PC-9 (cell line): ENCODE results near the gene RNF183. TPM values are rescaled to one million over a fixed set of nuclear protein-coding genes. Genes with fewer than 3 reads are reported as not detected.
"Not testable (repeated sequence)": the region's sequence is repeated elsewhere in the genome, so short reads cannot be mapped to it uniquely, and the experiment has no call there.

Source experiments
- BruUV-seq: library from RNA; stranded (reverse); fragments of 400-500 nt; replicated peaks from 2 replicates; lab custom pipeline; 2021; lab: Mats Ljungman, UMichigan
- CTCF ChIA-PET: fragments of 300-600 bp; sonication (Branson Sonifier 250); formaldehyde crosslinking; loops from one replicate; lab custom pipeline; 2022; ENCODE audit warnings: antibody characterized with exemption; lab: Charles Lee
- POLR2A ChIA-PET: fragments of 300-600 bp; sonication (Branson Sonifier 250); formaldehyde crosslinking; loops from one replicate; lab custom pipeline; 2022; ENCODE audit warnings: antibody characterized with exemption; ENCODE audit not compliant: unreplicated experiment; lab: Charles Lee
- DNase-seq, 2 experiments: peaks; one replicate each; pipeline versions ENCODE4 v3.0.0 to v3.0.0-alpha.2; 2015 to 2022; ENCODE audit warnings: mixed read lengths in 1 of 2
- H2AFZ ChIP-seq: fragments of 200-600 bp; sonication (generic); 2 replicates; pipeline ENCODE4 v1.8.1; 2017; ENCODE audit warnings: antibody characterized with exemption
- H3F3A ChIP-seq: fragments of 200-600 bp; sonication (generic); 2 replicates; pipeline ENCODE4 v1.8.1; 2017; ENCODE audit warnings: antibody characterized with exemption, mild to moderate bottlenecking, low read depth; ENCODE audit not compliant: insufficient read depth
- H3K27ac ChIP-seq: fragments of 200-600 bp; sonication (generic); 2 replicates; pipeline ENCODE4 v1.6.1; 2016; ENCODE audit warnings: mixed run types
- H3K27me3 ChIP-seq: fragments of 200-600 bp; sonication (generic); 2 replicates; pipeline ENCODE4 v1.6.1; 2016; ENCODE audit warnings: low read depth, mixed run types; ENCODE audit not compliant: insufficient read depth
- H3K36me3 ChIP-seq: fragments of 200-600 bp; sonication (generic); 2 replicates; pipeline ENCODE4 v1.6.1; 2016; ENCODE audit warnings: low read depth, mixed run types
- H3K4me1 ChIP-seq: fragments of 200-600 bp; sonication (generic); replicated peaks from 2 replicates; pipeline ENCODE4 v1.6.1; 2016; ENCODE audit warnings: mixed run types; ENCODE audit not compliant: insufficient read depth
- H3K4me2 ChIP-seq: fragments of 200-600 bp; sonication (generic); 2 replicates; pipeline ENCODE4 v1.6.1; 2017; ENCODE audit warnings: mixed run types
- H3K4me3 ChIP-seq: fragments of 200-600 bp; sonication (generic); 2 replicates; pipeline ENCODE4 v1.6.1; 2016; ENCODE audit warnings: mixed run types
- H3K79me2 ChIP-seq: fragments of 200-600 bp; sonication (generic); 2 replicates; pipeline ENCODE4 v1.6.1; 2017; ENCODE audit warnings: low read depth, mixed run types
- H3K9me2 ChIP-seq: fragments of 200-600 bp; sonication (generic); 2 replicates; pipeline ENCODE4 v1.8.1; 2017; ENCODE audit warnings: mild to moderate bottlenecking; ENCODE audit not compliant: insufficient read depth
- H3K9me3 ChIP-seq: fragments of 200-600 bp; sonication (generic); 2 replicates; pipeline ENCODE4 v1.8.1; 2016; ENCODE audit warnings: low read depth; ENCODE audit not compliant: insufficient read depth
- H4K20me1 ChIP-seq: fragments of 200-600 bp; sonication (generic); 2 replicates; pipeline ENCODE4 v1.8.1; 2017; ENCODE audit not compliant: insufficient read depth
- CTCF ChIP-seq: fragments of 200-600 bp; sonication (generic); conservative IDR thresholded peaks from 2 replicates; pipeline ENCODE4 v1.6.1; 2017; ENCODE audit warnings: mixed run types, antibody characterized with exemption, mild to moderate bottlenecking, moderate library complexity
- EZH2 ChIP-seq: fragments of 200-600 bp; sonication (generic); IDR thresholded peaks from 2 replicates; pipeline ENCODE4 v1.8.0; 2017; ENCODE audit warnings: antibody characterized with exemption, low read depth
- intact Hi-C: fragments of 100-400 bp; cut with micrococcal nuclease; formaldehyde crosslinking; loops from one replicate; pipeline ENCODE4 v1.10.0; 2022; ENCODE audit not compliant: unreplicated experiment
- total RNA-seq: library from RNA; stranded (reverse); gene quantifications from 2 replicates; pipeline ENCODE4 v1.2.3, GENCODE V29; 2021

Gene RNF183
- total RNA-seq, 1 experiment from 2014 or later, result 0.92 TPM

- H3K4me2 ChIP-seq, result no peak overlapping the region
- no peak overlapping the region for H3K4me3 ChIP-seq
- no peaks in the 10 kb centered on the region for H3K36me3 ChIP-seq
- no peak overlapping the region for H2AFZ ChIP-seq
- no peaks in the 10 kb centered on the region for H4K20me1 ChIP-seq
- CTCF ChIA-PET, result no interaction called here
- H3K4me1 ChIP-seq, result no peaks in the 10 kb centered on the region
- H3K27me3 ChIP-seq, result no peaks in the 10 kb centered on the region
- POLR2A ChIA-PET, result no interaction called here
- no peaks in the 10 kb centered on the region for H3K9me3 ChIP-seq
- H3K27ac ChIP-seq, result no peak overlapping the region
- no peaks in the 10 kb centered on the region for H3K9me2 ChIP-seq
- TF ChIP-seq CTCF, result no peak
- TF ChIP-seq EZH2, result no peak
- no peaks in the 10 kb centered on the region for H3F3A ChIP-seq
- DNase-seq, result no peak
- intact Hi-C loops, result no loop called here
- no TSS peak for BruUV-seq
- H3K79me2 ChIP-seq, result no peaks in the 10 kb centered on the region
Measured at GRCh38 chr9:113254991-113255390, 48.2 kb downstream of the RNF183 start.

- H3K4me1 ChIP-seq, result no peaks in the 10 kb centered on the region
- BruUV-seq, result no TSS peak
Measured at GRCh38 chr9:113250807-113251206, 52.4 kb downstream of the RNF183 start.

GRCh38 chr9:113249661-113250060 is 53.5 kb downstream of the RNF183 start:
- H3K79me2 ChIP-seq, DNase-seq, H3F3A ChIP-seq, H3K27ac ChIP-seq, H3K9me3 ChIP-seq, H3K9me2 ChIP-seq, BruUV-seq, H3K4me3 ChIP-seq, intact Hi-C loops, H2AFZ ChIP-seq, H3K4me2 ChIP-seq, H3K36me3 ChIP-seq, H3K27me3 ChIP-seq, H3K4me1 ChIP-seq, H4K20me1 ChIP-seq, CTCF ChIA-PET: not testable (repeated sequence)
- POLR2A ChIA-PET, result interaction anchor here (0.7 kb wide), 1 partner anchor 72 kb away, joined by 6 read pairs; no protein-coding TSS in a partner anchor

More at GRCh38 chr9:113250807-113251206, 52.4 kb downstream of the RNF183 start:
- CTCF ChIA-PET, result no interaction called here
- H3K9me2 ChIP-seq, result no peaks in the 10 kb centered on the region
- no peaks in the 10 kb centered on the region for H3F3A ChIP-seq
- H3K4me3 ChIP-seq, result no peak overlapping the region
- TF ChIP-seq EZH2 (no peak), CTCF (no peak)
- H2AFZ ChIP-seq, result no peak overlapping the region
- intact Hi-C loops, result no loop called here
- H3K27me3 ChIP-seq, result no peaks in the 10 kb centered on the region
- H3K27ac ChIP-seq, result no peak overlapping the region
- no peak for DNase-seq
- H3K4me2 ChIP-seq, result no peak overlapping the region
- H4K20me1 ChIP-seq, result 0 out of 2 replicates have a peak, but pooled peaks cover 3% of the 10 kb centered on the region
- POLR2A ChIA-PET, result no interaction called here
- H3K9me3 ChIP-seq, result no peaks in the 10 kb centered on the region
- no peaks in the 10 kb centered on the region for H3K79me2 ChIP-seq
- H3K36me3 ChIP-seq, result no peaks in the 10 kb centered on the region

GRCh38 chr9:113247640-113248039 is 55.5 kb downstream of the RNF183 start:
- ChIA-PET CTCF (interaction anchor here (0.7 kb wide), 1 partner anchor 1137 kb away, joined by 5 read pairs; no protein-coding TSS in a partner anchor), POLR2A (interaction anchor here (1.0 kb wide), 1 partner anchor 956 kb away, joined by 3 read pairs; no protein-coding TSS in a partner anchor)
- intact Hi-C loops, result no loop called here
- Histone ChIP-seq H3K27ac (no peak overlapping the region), H3K9me3 (no peaks in the 10 kb centered on the region), H4K20me1 (0 out of 2 replicates have a peak, but pooled peaks cover 3% of the 10 kb centered on the region), H3K27me3 (no peaks in the 10 kb centered on the region), H3F3A (no peaks in the 10 kb centered on the region), H3K4me2 (no peak overlapping the region), H2AFZ (no peak overlapping the region), H3K9me2 (no peaks in the 10 kb centered on the region), H3K4me1 (no peaks in the 10 kb centered on the region), H3K36me3 (no peaks in the 10 kb centered on the region), H3K79me2 (no peaks in the 10 kb centered on the region), H3K4me3 (no peak overlapping the region)
- no peak for DNase-seq
- TF ChIP-seq EZH2, result no peak
- no peak for TF ChIP-seq CTCF
- no TSS peak for BruUV-seq
